Neural cell (in vitro differentiated cells): ENCODE results near the gene ATL2.

Source experiments
- EP300 ChIP-seq: fragments of 450-650 bp; conservative IDR thresholded peaks from 2 replicates; pipeline ENCODE4 v1.6.1; 2014; ENCODE audit warnings: antibody characterized with exemption, mild to moderate bottlenecking, moderate library complexity; ENCODE audit not compliant: poor library complexity, severe bottlenecking
- EZH2 ChIP-seq: fragments of 200-600, 300-800 bp; shearing (Covaris generic), sonication (generic); IDR thresholded peaks from 2 replicates; pipeline ENCODE4 v1.6.1; 2014; ENCODE audit warnings: antibody characterized with exemption, low read length, borderline replicate concordance, mild to moderate bottlenecking; ENCODE audit not compliant: insufficient read depth, poor library complexity, severe bottlenecking
- MXI1 ChIP-seq: fragments of 450-650 bp; conservative IDR thresholded peaks from 2 replicates; pipeline ENCODE4 v1.6.1; 2014; ENCODE audit warnings: antibody characterized with exemption, mild to moderate bottlenecking; ENCODE audit not compliant: poor library complexity, severe bottlenecking
- POLR2AphosphoS5 ChIP-seq: IDR thresholded peaks from 2 replicates; pipeline ENCODE4 v1.6.1; 2012
- RAD21 ChIP-seq: fragments of 450-650 bp; conservative IDR thresholded peaks from 2 replicates; pipeline ENCODE4 v1.6.1; 2014; ENCODE audit warnings: antibody characterized with exemption, mild to moderate bottlenecking, moderate library complexity
- SMC3 ChIP-seq: fragments of 450-650 bp; conservative IDR thresholded peaks from 2 replicates; pipeline ENCODE4 v1.6.1; 2014; ENCODE audit warnings: antibody characterized with exemption, mild to moderate bottlenecking, moderate library complexity; ENCODE audit not compliant: poor library complexity
- TAF1 ChIP-seq: IDR thresholded peaks from 2 replicates; pipeline ENCODE4 v1.6.1; 2012; ENCODE audit warnings: low read depth
- TF ChIP-seq, protein P1 (sequence below): fragments of 450-650 bp; IDR thresholded peaks from 2 replicates; pipeline ENCODE4 v1.5.1; 2014; ENCODE audit warnings: antibody characterized with exemption, mild to moderate bottlenecking, moderate library complexity; ENCODE audit not compliant: poor library complexity, severe bottlenecking
- TF ChIP-seq, protein P2 (sequence below): IDR thresholded peaks from 2 replicates; pipeline ENCODE4 v1.6.1; 2012; ENCODE audit warnings: borderline replicate concordance

DNA sequence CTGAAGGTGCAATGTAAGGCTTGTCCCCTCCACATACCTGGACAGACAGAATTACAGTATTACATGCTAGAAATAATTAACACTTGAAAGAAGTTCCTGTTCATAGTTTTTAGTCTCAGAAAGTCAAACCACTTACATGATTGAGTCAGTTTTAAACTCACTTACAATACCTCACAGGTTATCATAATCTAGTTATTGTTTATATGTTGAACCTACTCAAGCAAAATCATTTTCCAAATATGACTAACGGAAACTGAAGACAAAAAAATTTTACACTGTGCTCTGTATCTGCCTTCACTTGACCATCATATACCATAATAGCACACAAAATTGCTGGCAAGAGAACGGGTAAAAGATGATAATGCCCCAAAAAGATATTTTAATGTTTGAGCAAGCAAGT is 78.5 kb downstream of the ATL2 start:
- no peak for TF ChIP-seq TAF1
- no peak for TF ChIP-seq RAD21
- TF ChIP-seq, protein P1, sequence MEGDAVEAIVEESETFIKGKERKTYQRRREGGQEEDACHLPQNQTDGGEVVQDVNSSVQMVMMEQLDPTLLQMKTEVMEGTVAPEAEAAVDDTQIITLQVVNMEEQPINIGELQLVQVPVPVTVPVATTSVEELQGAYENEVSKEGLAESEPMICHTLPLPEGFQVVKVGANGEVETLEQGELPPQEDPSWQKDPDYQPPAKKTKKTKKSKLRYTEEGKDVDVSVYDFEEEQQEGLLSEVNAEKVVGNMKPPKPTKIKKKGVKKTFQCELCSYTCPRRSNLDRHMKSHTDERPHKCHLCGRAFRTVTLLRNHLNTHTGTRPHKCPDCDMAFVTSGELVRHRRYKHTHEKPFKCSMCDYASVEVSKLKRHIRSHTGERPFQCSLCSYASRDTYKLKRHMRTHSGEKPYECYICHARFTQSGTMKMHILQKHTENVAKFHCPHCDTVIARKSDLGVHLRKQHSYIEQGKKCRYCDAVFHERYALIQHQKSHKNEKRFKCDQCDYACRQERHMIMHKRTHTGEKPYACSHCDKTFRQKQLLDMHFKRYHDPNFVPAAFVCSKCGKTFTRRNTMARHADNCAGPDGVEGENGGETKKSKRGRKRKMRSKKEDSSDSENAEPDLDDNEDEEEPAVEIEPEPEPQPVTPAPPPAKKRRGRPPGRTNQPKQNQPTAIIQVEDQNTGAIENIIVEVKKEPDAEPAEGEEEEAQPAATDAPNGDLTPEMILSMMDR: no peak
- no peak for TF ChIP-seq SMC3
- TF ChIP-seq MXI1: no peak
- no peak for TF ChIP-seq POLR2AphosphoS5
- no peak for TF ChIP-seq EZH2
- TF ChIP-seq EP300: no peak
- TF ChIP-seq, protein P2, sequence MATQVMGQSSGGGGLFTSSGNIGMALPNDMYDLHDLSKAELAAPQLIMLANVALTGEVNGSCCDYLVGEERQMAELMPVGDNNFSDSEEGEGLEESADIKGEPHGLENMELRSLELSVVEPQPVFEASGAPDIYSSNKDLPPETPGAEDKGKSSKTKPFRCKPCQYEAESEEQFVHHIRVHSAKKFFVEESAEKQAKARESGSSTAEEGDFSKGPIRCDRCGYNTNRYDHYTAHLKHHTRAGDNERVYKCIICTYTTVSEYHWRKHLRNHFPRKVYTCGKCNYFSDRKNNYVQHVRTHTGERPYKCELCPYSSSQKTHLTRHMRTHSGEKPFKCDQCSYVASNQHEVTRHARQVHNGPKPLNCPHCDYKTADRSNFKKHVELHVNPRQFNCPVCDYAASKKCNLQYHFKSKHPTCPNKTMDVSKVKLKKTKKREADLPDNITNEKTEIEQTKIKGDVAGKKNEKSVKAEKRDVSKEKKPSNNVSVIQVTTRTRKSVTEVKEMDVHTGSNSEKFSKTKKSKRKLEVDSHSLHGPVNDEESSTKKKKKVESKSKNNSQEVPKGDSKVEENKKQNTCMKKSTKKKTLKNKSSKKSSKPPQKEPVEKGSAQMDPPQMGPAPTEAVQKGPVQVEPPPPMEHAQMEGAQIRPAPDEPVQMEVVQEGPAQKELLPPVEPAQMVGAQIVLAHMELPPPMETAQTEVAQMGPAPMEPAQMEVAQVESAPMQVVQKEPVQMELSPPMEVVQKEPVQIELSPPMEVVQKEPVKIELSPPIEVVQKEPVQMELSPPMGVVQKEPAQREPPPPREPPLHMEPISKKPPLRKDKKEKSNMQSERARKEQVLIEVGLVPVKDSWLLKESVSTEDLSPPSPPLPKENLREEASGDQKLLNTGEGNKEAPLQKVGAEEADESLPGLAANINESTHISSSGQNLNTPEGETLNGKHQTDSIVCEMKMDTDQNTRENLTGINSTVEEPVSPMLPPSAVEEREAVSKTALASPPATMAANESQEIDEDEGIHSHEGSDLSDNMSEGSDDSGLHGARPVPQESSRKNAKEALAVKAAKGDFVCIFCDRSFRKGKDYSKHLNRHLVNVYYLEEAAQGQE: no peak
